Activated T-helper 1 cell treated with anti-CD3 and anti-CD28 coated beads, Interleukin-12 subunit alpha, Interleukin-12 subunit beta, Interleukin-2, Interleukin-4 antibody, amounts not matched to agents 30 ng/mL and 10 ng/mL and 1 ng/mL, durations not matched to agents 14 hours and 24 hours and 36 hours (primary cell): ENCODE results near the gene SYNE1. TPM values are rescaled to one million over a fixed set of nuclear protein-coding genes. Genes with fewer than 3 reads are reported as not detected.
"Not testable (repeated sequence)": the region's sequence is repeated elsewhere in the genome, so short reads cannot be mapped to it uniquely, and the experiment has no call there.

ENCODE experiments used
- DNase-seq: peaks from one replicate; pipeline ENCODE4 v3.0.0; 2021; ENCODE audit warnings: low spot score
- H3K27ac Mint-ChIP-seq: one replicate; pipeline ENCODE4 v1.8.0; 2021; ENCODE audit warnings: mild to moderate bottlenecking, mixed read lengths
- H3K27me3 Mint-ChIP-seq: one replicate; pipeline ENCODE4 v1.8.0; 2022; ENCODE audit warnings: mild to moderate bottlenecking, moderate library complexity, mixed read lengths; ENCODE audit not compliant: insufficient read depth
- H3K36me3 Mint-ChIP-seq: one replicate; pipeline ENCODE4 v1.8.0; 2021; ENCODE audit warnings: low read depth, mixed read lengths
- H3K4me1 Mint-ChIP-seq: one replicate; pipeline ENCODE4 v1.8.0; 2021; ENCODE audit warnings: low read depth, mixed read lengths
- H3K4me3 Mint-ChIP-seq: one replicate; pipeline ENCODE4 v1.8.0; 2021; ENCODE audit warnings: mild to moderate bottlenecking, moderate library complexity, mixed read lengths
- H3K9me3 Mint-ChIP-seq: one replicate; pipeline ENCODE4 v1.8.0; 2021; ENCODE audit warnings: mixed read lengths
- intact Hi-C: fragments of 100-400 bp; cut with micrococcal nuclease; formaldehyde crosslinking; loops from one replicate; pipeline ENCODE4 v1.15.1; 2024
- total RNA-seq: library from RNA; stranded (reverse); gene quantifications from 2 replicates; pipeline ENCODE4 v1.2.3, GENCODE V29; 2022

Gene SYNE1
- total RNA-seq, 1 donor from 2014 or later = 16.0 TPM

DNA sequence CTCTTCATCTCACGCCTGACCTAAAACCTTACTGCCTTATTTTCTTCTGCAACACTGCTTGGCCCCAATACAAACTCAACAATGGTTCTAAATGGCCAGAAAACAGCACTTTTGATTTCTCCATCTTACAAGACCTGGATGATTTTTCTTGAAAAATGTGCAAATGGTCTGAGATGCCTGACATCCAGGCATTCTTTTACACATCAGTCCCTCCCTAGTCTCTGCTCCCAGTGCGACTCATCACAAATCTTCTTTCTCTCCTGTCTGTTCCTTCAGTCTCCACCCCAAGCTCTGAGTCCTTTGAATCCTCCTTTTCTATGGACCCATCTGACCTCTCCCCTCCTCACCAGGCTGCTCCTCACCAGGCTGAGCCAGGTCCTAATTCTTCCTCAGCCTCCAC lies 145.7 kb downstream of the SYNE1 start:
- H3K27me3 Mint-ChIP-seq, H3K4me1 Mint-ChIP-seq, intact Hi-C loops, DNase-seq, H3K9me3 Mint-ChIP-seq, H3K36me3 Mint-ChIP-seq, H3K27ac Mint-ChIP-seq, H3K4me3 Mint-ChIP-seq: not testable (repeated sequence)

GRCh38 chr6:152490971-152491378 lies 146.2 kb downstream of the SYNE1 start:
- H3K9me3 Mint-ChIP-seq, DNase-seq, H3K36me3 Mint-ChIP-seq, H3K27me3 Mint-ChIP-seq, intact Hi-C loops, H3K4me3 Mint-ChIP-seq, H3K27ac Mint-ChIP-seq, H3K4me1 Mint-ChIP-seq: not testable (repeated sequence)

DNA sequence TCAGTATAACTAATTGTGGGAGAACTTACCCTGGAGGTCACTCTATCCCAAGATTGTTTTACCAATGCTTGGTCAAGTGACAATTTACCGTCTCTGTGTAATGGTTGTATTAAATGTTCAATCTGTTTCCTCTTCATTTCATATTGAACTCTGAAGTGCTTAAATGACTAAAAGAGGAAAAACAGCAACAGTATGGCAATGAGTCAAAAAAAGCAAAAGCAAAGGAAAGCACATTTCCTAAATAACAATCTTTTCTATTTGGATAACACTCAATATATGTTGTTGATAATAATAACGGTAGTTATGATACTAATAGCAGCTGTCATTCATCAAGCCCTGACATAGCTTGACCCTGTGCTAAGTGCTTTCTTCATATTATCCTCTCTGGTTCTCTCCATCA lies 152.4 kb downstream of the SYNE1 start:
- no peak overlapping the region for H3K4me3 Mint-ChIP-seq
- no peaks in the 10 kb centered on the region for H3K4me1 Mint-ChIP-seq
- no peak overlapping the region for H3K27ac Mint-ChIP-seq
- DNase-seq = no peak
- H3K9me3 Mint-ChIP-seq = no peaks in the 10 kb centered on the region
- H3K36me3 Mint-ChIP-seq = no peaks in the 10 kb centered on the region
- intact Hi-C loops = loop anchor here (10.0 kb wide), 1 partner anchor 160 kb away; no protein-coding TSS in a partner anchor
- H3K27me3 Mint-ChIP-seq = peaks cover 2% of the 10 kb centered on the region

DNA sequence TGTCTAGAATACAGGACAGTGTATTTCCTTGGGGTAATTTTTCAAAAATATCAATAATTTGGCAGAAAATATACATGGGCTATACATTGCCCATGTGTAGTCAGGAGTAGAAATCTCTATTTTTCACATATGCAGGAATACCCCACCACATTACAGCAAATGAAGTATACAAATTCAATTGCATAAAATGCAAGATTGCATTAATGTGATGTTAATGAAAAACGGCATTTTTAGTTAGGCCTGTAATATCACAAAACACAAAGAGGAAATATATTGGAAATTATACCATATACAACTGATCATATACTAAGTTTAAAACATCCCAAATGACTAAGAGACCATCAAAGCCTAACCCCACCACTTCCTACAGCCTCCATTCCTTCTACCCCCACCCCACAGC lies 154.9 kb downstream of the SYNE1 start:
- peaks cover 2% of the 10 kb centered on the region for H3K27me3 Mint-ChIP-seq
- H3K9me3 Mint-ChIP-seq = no peaks in the 10 kb centered on the region
- H3K27ac Mint-ChIP-seq = no peak overlapping the region
- DNase-seq = no peak
- no peaks in the 10 kb centered on the region for H3K36me3 Mint-ChIP-seq
- no peaks in the 10 kb centered on the region for H3K4me1 Mint-ChIP-seq
- intact Hi-C loops = loop anchor here (10.0 kb wide), 1 partner anchor 163 kb away; no protein-coding TSS in a partner anchor
- no peak overlapping the region for H3K4me3 Mint-ChIP-seq

DNA sequence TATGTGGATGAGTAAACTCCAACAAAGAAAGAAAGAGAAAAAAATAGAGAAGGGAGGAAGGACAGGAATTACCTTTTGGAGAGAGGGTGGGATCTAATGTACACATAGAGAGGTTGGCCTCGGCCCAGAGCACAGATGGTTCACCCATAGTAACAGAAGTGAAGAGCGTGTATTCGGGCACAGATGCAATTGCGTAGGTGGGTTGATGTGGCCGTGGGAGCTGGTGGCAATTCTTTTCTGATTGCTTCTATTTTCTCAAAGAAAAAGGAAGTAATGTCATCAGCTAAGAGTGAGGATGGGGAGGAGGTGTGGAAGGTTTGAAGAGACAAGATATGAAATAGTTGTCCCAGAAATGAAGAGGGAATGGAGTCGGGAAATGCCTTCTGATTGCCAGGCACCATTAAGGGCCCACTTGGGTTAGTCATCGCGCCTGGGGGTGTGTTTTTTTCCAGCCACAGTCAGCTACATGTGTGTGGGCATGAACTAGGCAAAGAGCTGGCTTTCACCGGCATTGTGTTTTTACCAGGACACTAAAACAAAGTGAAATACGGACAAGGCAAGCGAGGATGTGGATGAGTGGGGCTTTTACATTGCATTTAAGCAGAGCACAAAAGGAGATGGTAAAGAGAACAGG lies 158.7 kb downstream of the SYNE1 start:
- Mint-ChIP-seq H3K27me3 (peaks cover 2% of the 10 kb centered on the region), H3K36me3 (no peaks in the 10 kb centered on the region), H3K4me3 (no peak overlapping the region), H3K9me3 (no peaks in the 10 kb centered on the region), H3K4me1 (no peaks in the 10 kb centered on the region), H3K27ac (no peak overlapping the region)
- no peak for DNase-seq
- intact Hi-C loops = no loop called here

DNA sequence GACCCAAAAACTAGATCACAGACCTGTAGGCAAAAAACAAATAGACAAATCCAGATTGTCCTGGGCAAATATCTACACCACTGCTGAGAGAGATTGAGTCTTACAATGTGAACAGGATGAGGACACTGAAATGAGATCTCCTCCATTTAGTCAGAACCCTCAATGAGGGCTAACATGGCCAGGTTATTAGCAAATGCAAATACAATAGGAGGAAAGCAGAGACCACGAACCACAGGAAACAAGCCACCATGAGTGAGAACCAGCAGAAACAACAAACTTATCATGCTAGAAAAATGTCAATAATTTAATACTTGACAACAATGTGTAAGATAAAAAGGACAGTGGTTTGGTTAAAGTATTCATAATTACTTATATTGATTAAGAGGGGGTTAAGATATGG lies 162.8 kb downstream of the SYNE1 start:
- no peaks in the 10 kb centered on the region for H3K36me3 Mint-ChIP-seq
- intact Hi-C loops = no loop called here
- no peak for DNase-seq
- no peak overlapping the region for H3K4me3 Mint-ChIP-seq
- no peak overlapping the region for H3K27ac Mint-ChIP-seq
- H3K9me3 Mint-ChIP-seq = no peaks in the 10 kb centered on the region
- H3K4me1 Mint-ChIP-seq = no peaks in the 10 kb centered on the region
- no peaks in the 10 kb centered on the region for H3K27me3 Mint-ChIP-seq

DNA sequence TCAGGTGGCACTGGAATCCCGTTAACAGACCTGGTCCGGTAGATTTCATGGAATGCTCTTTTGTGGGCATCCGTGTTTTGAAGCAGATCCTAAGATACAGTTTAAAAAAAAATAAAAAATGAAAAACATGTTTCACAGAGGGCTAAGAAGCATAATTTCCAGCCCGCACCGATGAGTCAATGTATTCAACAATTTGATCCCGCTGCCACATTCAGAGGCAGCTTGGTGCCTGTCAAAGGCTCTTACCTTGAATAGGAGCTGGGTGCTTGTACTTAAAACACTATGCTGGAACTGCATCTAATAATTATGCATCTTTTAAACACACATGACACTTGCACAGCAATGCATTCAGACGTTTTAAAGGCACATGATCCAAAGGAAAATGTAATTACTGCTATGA lies 164.8 kb downstream of the SYNE1 start:
- no peaks in the 10 kb centered on the region for H3K9me3 Mint-ChIP-seq
- no peaks in the 10 kb centered on the region for H3K36me3 Mint-ChIP-seq
- no peaks in the 10 kb centered on the region for H3K27me3 Mint-ChIP-seq
- DNase-seq = no peak
- intact Hi-C loops = no loop called here
- H3K27ac Mint-ChIP-seq = no peak overlapping the region
- H3K4me3 Mint-ChIP-seq = no peak overlapping the region
- no peaks in the 10 kb centered on the region for H3K4me1 Mint-ChIP-seq

GRCh38 chr6:152471456-152472265 lies 165.5 kb downstream of the SYNE1 start:
- no peak for DNase-seq
- no peak overlapping the region for H3K4me3 Mint-ChIP-seq
- no peaks in the 10 kb centered on the region for H3K9me3 Mint-ChIP-seq
- H3K36me3 Mint-ChIP-seq = no peaks in the 10 kb centered on the region
- H3K4me1 Mint-ChIP-seq = no peaks in the 10 kb centered on the region
- no peaks in the 10 kb centered on the region for H3K27me3 Mint-ChIP-seq
- H3K27ac Mint-ChIP-seq = no peak overlapping the region
- intact Hi-C loops = no loop called here

GRCh38 chr6:152463164-152463563 lies 174.0 kb downstream of the SYNE1 start:
- Mint-ChIP-seq H3K9me3 (no peaks in the 10 kb centered on the region), H3K4me1 (no peaks in the 10 kb centered on the region), H3K4me3 (no peak overlapping the region), H3K27me3 (no peaks in the 10 kb centered on the region), H3K27ac (no peak overlapping the region), H3K36me3 (no peaks in the 10 kb centered on the region)
- DNase-seq = no peak
- intact Hi-C loops = no loop called here

DNA sequence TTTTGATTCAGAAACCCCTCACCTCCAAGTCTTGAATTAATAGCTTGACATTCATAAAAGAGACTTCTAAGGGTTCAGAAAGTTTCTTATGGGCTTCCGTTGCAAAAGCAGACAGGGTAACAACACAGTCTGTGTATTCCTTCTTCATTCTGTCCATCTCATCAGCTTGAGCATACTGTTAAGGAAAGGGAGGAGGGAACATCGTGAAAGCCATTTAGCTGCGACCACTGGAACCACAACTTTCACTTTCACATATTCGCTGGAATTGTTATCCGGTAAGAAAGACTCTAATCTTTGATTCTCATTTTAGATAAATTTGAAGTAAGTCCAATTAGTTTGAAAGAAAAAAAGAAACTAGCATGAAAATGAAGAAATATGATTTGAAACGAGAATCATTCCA lies 174.4 kb downstream of the SYNE1 start:
- DNase-seq = no peak
- Mint-ChIP-seq H3K27ac (no peak overlapping the region), H3K27me3 (no peaks in the 10 kb centered on the region), H3K9me3 (no peaks in the 10 kb centered on the region), H3K36me3 (no peaks in the 10 kb centered on the region), H3K4me3 (no peak overlapping the region), H3K4me1 (no peaks in the 10 kb centered on the region)
- intact Hi-C loops = no loop called here

GRCh38 chr6:152461556-152461955 lies 175.6 kb downstream of the SYNE1 start:
- Mint-ChIP-seq H3K27me3 (no peaks in the 10 kb centered on the region), H3K9me3 (no peaks in the 10 kb centered on the region), H3K36me3 (no peaks in the 10 kb centered on the region), H3K4me1 (no peaks in the 10 kb centered on the region), H3K27ac (no peak overlapping the region), H3K4me3 (no peak overlapping the region)
- intact Hi-C loops = no loop called here
- DNase-seq = no peak

- Mint-ChIP-seq H3K27me3 (no peaks in the 10 kb centered on the region), H3K4me3 (no peak overlapping the region), H3K9me3 (no peaks in the 10 kb centered on the region), H3K36me3 (no peaks in the 10 kb centered on the region), H3K27ac (no peak overlapping the region), H3K4me1 (no peaks in the 10 kb centered on the region)
- DNase-seq = no peak
- intact Hi-C loops = no loop called here
Measured at GRCh38 chr6:152458648-152459644, 178.2 kb downstream of the SYNE1 start.
